Epithelial cell of alveolus of lung (primary cell): Measurements from ENCODE around the gene KDM6A. TPM values are rescaled to one million over a fixed set of nuclear protein-coding genes. Genes with fewer than 3 reads are reported as not detected.

ENCODE experiments used
- total RNA-seq: library from RNA; depleted of rRNA; stranded (reverse); fragments of >200 nt; gene quantifications from 2 replicates; pipeline ENCODE4 v1.2.1, GENCODE V29; 2015

KDM6A gene
- 8.5 and 41.2 TPM in 2 replicates for total RNA-seq

DNA sequence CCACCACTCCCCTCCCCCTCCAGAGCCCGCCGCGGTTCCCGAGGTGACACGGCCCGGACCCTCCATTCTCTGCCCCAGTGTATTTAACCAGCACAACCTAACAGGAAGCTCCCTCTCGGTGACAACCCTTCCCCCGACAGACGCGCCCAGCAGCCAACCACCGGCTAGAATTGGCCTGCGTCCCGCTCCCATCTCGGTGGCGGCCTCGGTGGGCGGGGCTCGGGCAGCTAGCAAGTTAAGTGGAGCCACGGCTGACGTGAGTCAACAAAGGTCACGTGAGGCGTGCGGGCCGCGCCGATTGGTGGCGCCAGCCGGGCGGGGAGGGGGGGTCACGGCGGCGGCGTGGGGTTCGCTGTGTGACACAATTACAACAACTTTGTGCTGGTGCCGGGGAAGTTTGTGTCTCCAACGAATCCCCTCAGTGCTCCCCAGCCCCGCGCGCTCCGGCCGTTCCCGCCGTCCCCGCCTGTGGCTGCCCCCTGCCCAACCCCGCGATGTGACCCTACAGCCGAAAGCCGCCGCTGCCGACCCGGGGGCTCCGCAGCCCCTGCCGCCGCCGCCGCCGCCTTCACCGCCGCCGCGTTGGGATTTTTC is at the start of gene KDM6A:
Gene KDM6A (plus strand): TSS at position 368 of the 594 bp plus-strand sequence. CDS start 364 bp downstream, outside the sequence.

DNA sequence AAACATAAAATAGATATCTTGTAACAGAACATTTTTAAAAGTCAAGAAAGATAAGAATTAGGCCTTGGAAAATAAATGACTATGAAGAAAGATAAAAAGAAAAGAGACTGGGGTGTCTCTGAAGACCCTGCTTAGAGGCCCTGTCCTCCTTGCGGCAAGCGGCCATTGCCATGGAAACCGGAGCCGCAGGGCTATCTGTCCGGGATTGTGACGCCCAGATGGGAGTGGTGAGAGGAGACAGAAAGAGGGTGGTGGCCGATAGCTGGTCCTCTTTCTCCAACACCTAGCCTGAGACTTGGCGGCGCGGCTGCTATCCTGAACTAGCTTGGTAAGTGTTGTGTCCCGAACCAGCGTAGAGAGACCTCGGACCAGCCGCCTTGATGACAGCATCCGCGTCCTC is 29.2 kb upstream of the KDM6A start, which contains the start of gene DUSP21:
Gene DUSP21 (plus strand): TSS at position 269 of the 400 bp plus-strand sequence. CDS start 112 bp downstream, at position 381.

Other genes starting within 250 kb of the KDM6A start
- gene DUSP21, start 29.2 kb upstream of the KDM6A start, total RNA-seq, result not detected in 2 replicates